Body of pancreas (tissue), 4 donors: ENCODE data around the gene SLC28A3. TPM values are rescaled to one million over a fixed set of nuclear protein-coding genes. Genes with fewer than 3 reads are reported as not detected.

Experiments
- ATAC-seq: fragments of 150-250 bp; one replicate; pipeline ENCODE4 v1.9.1; 2016
- DNase-seq, 4 donors: peaks; one replicate each; pipeline ENCODE4 v3.0.0-alpha.2; 2019
- H3K27ac ChIP-seq, 4 donors: fragments of 200-600 bp; sonication (generic); 1 replicate in 3 of 4; 2 replicates in 1 of 4; pipeline versions ENCODE4 v1.5.1 to v1.6.1; 2016 to 2019; ENCODE audit warnings: mild to moderate bottlenecking in 1 of 4, mixed read lengths in 1 of 4, moderate library complexity in 1 of 4
- H3K27me3 ChIP-seq, 2 donors: fragments of 200-600 bp; sonication (generic); one replicate each; pipeline ENCODE4 v1.6.0; 2016; ENCODE audit warnings: mild to moderate bottlenecking in 1 of 2
- H3K36me3 ChIP-seq, 2 donors: fragments of 200-600 bp; sonication (generic); replicated peaks in 1 of 2; 2 replicates each; pipeline ENCODE4 v1.5.1; 2016; ENCODE audit warnings: low read depth in 2 of 2; ENCODE audit not compliant: insufficient read depth in 1 of 2
- H3K4me1 ChIP-seq: fragments of 200-600 bp; sonication (generic); one replicate; pipeline ENCODE4 v1.6.0; 2016
- H3K4me3 ChIP-seq, 2 donors: fragments of 200-600 bp; sonication (generic); 1 replicate in 1 of 2; 2 replicates in 1 of 2; pipeline ENCODE4 v1.5.1; 2016 to 2019
- H3K9me3 ChIP-seq, 3 donors: fragments of 200-600 bp; sonication (generic); 1 replicate in 2 of 3; 2 replicates in 1 of 3; pipeline ENCODE4 v1.5.1; 2016
- CTCF ChIP-seq, 7 experiments: fragments of 450-650 bp in 4 of 7; fragments of 200-600 bp in 3 of 7; sonication (generic) in 3 of 7; IDR thresholded peaks; one replicate each; pipeline ENCODE4 v1.5.1; 2016 to 2019; ENCODE audit warnings: antibody characterized with exemption in 7 of 7
- POLR2A ChIP-seq, 3 donors: fragments of 450-650 bp; IDR thresholded peaks; one replicate each; pipeline ENCODE4 v1.6.1; 2016; ENCODE audit warnings: antibody characterized with exemption in 3 of 3, mild to moderate bottlenecking in 2 of 3
- WGBS, 2 donors: methylation state at CpG; one replicate each; pipeline ENCODE4 v1.1.5; 2017; 5-methylcytosine and 5-hydroxymethylcytosine counted together
- intact Hi-C: fragments of 100-400 bp; cut with DNase I; formaldehyde crosslinking; loops from one replicate; pipeline ENCODE4 v1.15.1; 2023
- total RNA-seq, 2 donors: library from RNA; depleted of rRNA; stranded (reverse); fragments of >200 nt; gene quantifications; one replicate each; pipeline ENCODE4 v1.1.0, GENCODE V29; 2016

The SLC28A3 gene
- total RNA-seq, 2 donors from 2014 or later, result 4.3 to 8.0 TPM

DNA sequence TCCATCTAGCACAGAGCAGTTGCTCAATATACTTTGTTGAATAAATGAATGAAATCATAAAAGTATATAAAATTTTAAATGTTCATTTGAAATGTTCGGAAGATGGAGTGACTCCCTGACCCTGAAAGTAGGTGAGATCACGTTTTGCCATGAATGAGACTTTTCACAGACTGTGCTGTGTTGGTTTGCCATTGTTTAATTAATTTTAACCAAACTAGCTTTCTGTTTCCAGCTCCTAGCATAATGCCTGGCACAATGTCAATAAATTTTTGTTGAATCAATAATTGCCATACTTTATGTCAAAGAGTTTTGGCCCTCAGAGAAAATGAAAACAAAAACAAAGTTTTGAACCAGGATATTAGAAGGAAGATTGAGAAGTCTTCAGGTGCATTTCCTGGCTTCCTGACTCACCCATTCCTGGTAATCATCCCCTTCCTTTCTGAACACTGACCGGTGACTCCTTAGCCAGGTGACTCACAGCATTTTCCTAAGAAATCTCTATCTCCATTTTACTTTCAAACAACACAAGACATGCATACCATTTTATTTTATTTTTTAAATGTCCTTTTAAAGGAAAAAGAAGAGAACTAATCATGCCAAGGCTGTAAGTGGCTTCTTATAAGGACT is 15.1 kb downstream of the SLC28A3 start:
- Histone ChIP-seq H3K4me1 (peaks cover 15% of the 10 kb centered on the region), H3K4me3 (no peak overlapping the region), H3K27me3 (no peaks in the 10 kb centered on the region), H3K27ac (peak overlapping the region in 3 of 4 donors; percentile 62 to 74 (median 73)), H3K9me3 (no peaks in the 10 kb centered on the region), H3K36me3 (no peaks in the 10 kb centered on the region)
- DNase-seq, result no peak
- ATAC-seq, result peak; percentile 62
- intact Hi-C loops, result no loop called here
- WGBS, 2 donors, result 36 to 38% methylated on average over 3 of the region's 3 CpGs
- no peak for TF ChIP-seq CTCF (IDR thresholded peaks at IDR 0.05)

DNA sequence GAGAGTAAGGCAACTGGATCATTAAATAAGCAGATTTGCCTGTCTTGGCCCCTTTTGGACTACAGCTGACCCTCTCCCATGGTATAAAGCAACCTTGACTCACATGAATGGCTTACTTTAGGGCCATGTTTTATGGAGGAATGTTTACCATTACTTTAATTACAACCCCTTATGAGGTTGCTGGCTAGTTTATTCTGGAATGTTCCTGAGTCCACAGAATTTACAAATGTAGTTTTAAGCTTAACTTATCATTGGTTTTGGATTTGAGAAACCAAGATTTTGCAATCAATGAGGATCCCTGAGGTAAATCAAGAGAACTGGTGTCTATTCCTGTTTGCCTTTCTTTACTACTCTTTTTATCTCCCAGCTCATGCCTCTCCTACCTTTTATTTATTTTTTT is 15.7 kb downstream of the SLC28A3 start:
- TF ChIP-seq CTCF (IDR thresholded peaks at IDR 0.05) (no peak), POLR2A (IDR thresholded peaks at IDR 0.05) (no peak)
- peaks cover 15% of the 10 kb centered on the region for H3K4me1 ChIP-seq
- H3K27me3 ChIP-seq, result no peaks in the 10 kb centered on the region
- ATAC-seq (no peak), DNase-seq (no peak)
- no peaks in the 10 kb centered on the region for H3K9me3 ChIP-seq
- H3K4me3 ChIP-seq, result no peak overlapping the region
- intact Hi-C loops, result no loop called here
- H3K27ac ChIP-seq, result peak overlapping the region; percentile 47 to 74 (median 68)
- no peaks in the 10 kb centered on the region for H3K36me3 ChIP-seq

GRCh38 chr9:84323858-84324257 is 16.7 kb downstream of the SLC28A3 start:
- H3K27me3 ChIP-seq, result no peaks in the 10 kb centered on the region
- H3K4me1 ChIP-seq, result peaks cover 15% of the 10 kb centered on the region
- no peak overlapping the region for H3K4me3 ChIP-seq
- intact Hi-C loops, result no loop called here
- H3K9me3 ChIP-seq, result no peaks in the 10 kb centered on the region
- H3K36me3 ChIP-seq, result no peaks in the 10 kb centered on the region
- TF ChIP-seq POLR2A (IDR thresholded peaks at IDR 0.05) (no peak), CTCF (IDR thresholded peaks at IDR 0.05) (no peak)
- peak in 1 of 4 donors; percentile 40 for DNase-seq
- WGBS, 2 donors, result 50 to 52% methylated on average over 2 of the region's 2 CpGs
- peak; percentile 73 for ATAC-seq
- H3K27ac ChIP-seq, result peak overlapping the region; percentile 47 to 74 (median 68)

DNA sequence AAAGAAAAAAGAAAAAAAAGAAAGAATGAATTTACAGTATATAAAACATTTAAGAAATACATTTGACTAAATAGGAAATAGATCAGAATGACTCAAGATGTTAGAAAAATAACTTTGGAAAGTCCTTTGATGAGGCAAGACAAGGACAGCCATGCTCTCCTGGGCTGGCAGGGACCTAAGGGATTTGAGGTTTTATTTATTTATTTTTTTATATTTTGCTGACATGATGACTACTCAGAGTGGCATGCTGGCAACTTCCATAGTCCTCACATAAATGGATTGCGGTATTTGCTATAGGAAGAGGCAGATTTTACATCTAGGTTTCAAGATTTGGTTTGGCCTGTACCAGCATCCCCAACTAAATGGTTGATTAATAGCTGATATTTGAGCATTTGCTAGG is 17.7 kb downstream of the SLC28A3 start:
- TF ChIP-seq POLR2A (IDR thresholded peaks at IDR 0.05), result no peak
- TF ChIP-seq CTCF (IDR thresholded peaks at IDR 0.05), result no peak
- Histone ChIP-seq H3K9me3 (no peaks in the 10 kb centered on the region), H3K4me3 (no peak overlapping the region), H3K27me3 (no peaks in the 10 kb centered on the region), H3K36me3 (no peaks in the 10 kb centered on the region), H3K4me1 (peaks cover 15% of the 10 kb centered on the region), H3K27ac (peak overlapping the region in 3 of 4 donors; percentile 62 to 74 (median 73))
- no peak for DNase-seq
- intact Hi-C loops, result no loop called here
- WGBS, 2 donors, result 74 to 94% methylated on average over 1 of the region's 1 CpG
- ATAC-seq, result no peak

- no peaks in the 10 kb centered on the region for H3K27me3 ChIP-seq
- H3K9me3 ChIP-seq, result no peaks in the 10 kb centered on the region
- 93 to 100% methylated on average over 1 of the region's 1 CpG for WGBS, 2 donors
- intact Hi-C loops, result no loop called here
- H3K36me3 ChIP-seq, result no peaks in the 10 kb centered on the region
- ATAC-seq (no peak), DNase-seq (no peak)
- no peak overlapping the region for H3K4me3 ChIP-seq
- H3K4me1 ChIP-seq, result peaks cover 16% of the 10 kb centered on the region
- TF ChIP-seq POLR2A (IDR thresholded peaks at IDR 0.05), result no peak
- TF ChIP-seq CTCF (IDR thresholded peaks at IDR 0.05), result no peak
- H3K27ac ChIP-seq, result no peak overlapping the region
Observed at GRCh38 chr9:84320231-84320630, 20.3 kb downstream of the SLC28A3 start.
